GM19240 (cell line): Measurements from ENCODE around the gene ZBBX.

ENCODE experiments used
- DNase-seq: peaks from one replicate; pipeline ENCODE4 v3.0.0; 2011; ENCODE audit warnings: low spot score; ENCODE audit not compliant: insufficient read length

ZBBX gene

DNA sequence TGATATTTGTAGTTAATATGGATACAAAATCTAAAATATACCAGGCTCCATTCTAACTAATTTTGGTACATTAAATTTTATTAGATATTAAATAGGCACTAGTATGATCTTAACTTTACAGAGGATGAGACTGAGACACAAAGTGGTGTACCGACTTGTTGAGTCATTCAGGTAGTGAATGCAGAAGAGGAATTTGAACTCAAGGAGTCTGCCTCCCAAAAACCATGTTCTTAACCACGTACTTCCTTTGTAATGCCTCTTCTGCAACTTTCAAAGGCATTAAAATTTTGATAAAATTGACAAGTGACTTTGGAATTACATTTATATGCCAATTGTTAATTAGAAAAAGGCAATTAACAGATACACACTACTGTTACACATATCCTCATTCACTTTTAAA is 61.8 kb downstream of the ZBBX start:
- no peak for DNase-seq

DNA sequence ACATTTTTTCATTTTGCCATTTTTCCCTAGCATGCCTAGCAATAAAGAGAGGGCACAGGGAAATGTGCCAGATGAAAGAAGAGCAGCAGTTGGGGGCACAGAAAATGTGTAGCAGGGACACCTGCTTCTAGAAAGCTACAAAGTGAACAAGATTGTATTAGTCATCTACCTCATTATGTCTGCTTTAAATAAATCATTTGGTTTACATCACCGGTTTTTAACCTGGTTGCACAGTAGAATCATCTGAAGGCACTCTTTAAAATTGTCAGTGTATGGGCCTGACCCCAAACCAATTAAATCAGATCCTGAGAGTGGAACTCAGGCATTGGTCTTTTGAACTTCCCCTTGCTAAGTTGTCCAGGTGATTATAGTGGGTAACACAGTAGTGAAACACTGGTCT is 73.8 kb downstream of the ZBBX start:
- no peak for DNase-seq

- no peak for DNase-seq
These were observed 74.7 kb downstream of the ZBBX start for GRCh38 chr3:167305340-167305890.

DNA sequence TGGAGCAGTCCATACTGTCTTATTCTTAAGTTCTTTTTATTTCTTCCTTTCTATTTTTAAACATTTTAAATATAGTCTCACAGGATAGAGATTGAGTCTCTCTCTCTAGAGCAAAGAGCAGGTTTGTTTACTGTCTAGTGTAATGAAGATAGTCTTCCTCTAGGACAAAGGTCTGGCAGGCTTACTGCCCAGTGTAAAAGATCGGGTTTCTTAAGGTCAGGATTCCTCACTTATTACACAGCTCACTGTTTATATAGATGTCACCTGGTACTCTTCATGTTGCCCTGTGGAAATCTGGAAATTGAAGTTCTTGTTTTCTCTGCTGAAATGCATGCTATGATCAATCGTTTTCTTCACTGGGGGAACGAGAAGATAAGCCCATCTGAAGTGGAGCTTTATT is 76.0 kb downstream of the ZBBX start:
- DNase-seq: no peak

- DNase-seq: no peak
These were observed 77.4 kb downstream of the ZBBX start for GRCh38 chr3:167302678-167303077.

- DNase-seq: no peak
These were observed 79.9 kb downstream of the ZBBX start for GRCh38 chr3:167300207-167300606.

GRCh38 chr3:167289435-167289834 is 90.7 kb downstream of the ZBBX start:
- DNase-seq: no peak

DNA sequence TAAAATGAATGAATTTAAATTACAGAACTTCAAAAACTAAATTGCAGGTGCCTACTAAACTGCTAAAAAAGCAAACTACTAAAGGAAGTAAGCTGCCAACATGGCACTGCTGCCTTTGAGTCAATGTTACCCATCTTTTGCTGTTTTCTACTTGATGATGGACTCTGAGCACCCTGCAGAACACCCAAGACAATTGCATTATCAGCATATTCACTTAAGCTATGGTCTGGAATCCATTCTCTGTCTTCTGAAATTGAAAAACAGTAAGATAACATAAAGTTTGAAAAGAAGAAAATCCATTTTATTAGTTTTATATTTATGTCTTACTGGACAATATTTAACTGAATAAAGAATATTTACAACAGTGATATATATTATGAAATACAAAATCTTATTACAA is 91.4 kb downstream of the ZBBX start:
- no peak for DNase-seq

DNA sequence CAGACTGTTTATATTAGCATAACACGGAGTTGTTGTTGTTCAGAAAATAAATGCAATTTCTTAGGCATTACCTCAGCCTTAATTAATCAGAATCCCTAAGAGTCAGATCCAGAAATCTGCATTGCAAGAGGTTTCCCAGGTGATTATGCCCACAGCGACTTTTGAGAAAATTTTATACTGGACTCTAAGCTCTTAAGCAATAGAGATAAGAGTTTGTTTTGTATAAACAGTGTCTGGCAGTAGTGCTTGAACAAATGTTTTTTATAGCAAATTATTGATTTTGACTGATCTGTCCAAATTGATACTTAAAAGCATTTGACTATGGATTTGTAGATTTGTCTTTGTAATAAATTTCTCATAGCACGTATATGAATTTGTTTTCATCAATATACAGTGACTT is 92.8 kb downstream of the ZBBX start:
- DNase-seq: no peak

GRCh38 chr3:167274141-167274874 is 105.8 kb downstream of the ZBBX start:
- no peak for DNase-seq

GRCh38 chr3:167253037-167253436 is 127.1 kb downstream of the ZBBX start:
- DNase-seq: no peak

- no peak for DNase-seq
These were observed 128.4 kb downstream of the ZBBX start for GRCh38 chr3:167251678-167252077.

- DNase-seq: no peak
These were observed 133.8 kb downstream of the ZBBX start for GRCh38 chr3:167246252-167246651.

DNA sequence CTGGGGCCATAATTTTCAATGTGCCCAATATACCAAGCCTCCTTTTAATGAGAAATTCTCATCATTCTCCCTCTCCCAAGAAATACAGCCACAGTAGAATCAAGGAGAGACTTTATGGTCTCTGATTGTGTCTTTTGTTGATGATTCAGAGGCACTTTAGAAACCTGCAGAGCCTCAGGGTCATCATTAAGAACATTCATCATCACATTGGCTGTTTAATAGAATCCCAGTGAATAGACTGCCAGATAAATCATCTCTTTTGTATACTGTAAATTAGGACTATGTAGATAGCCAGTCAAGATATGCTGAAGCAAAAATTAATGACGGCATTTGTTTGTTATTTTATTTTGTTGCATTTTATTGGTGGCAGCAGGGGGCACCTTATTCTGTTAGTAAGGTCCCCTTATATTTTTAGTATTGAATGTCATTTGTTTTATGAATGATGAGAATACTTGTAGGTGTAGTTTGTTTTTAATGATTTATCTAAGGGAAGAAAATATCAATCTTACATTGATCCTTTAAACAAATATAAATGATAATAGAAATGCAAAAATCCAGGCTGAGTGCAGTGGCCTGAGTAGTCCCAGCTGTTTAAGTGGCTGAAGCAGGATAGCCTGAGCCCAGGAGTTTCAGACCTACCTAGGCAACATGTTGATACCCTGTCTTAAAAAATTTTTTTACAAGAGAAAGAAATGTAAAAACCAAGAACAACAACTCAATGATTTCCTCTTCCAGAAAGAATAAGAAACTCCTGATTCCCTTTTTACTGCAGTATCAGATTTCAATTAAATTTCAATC is 138.8 kb downstream of the ZBBX start:
- DNase-seq: no peak

DNA sequence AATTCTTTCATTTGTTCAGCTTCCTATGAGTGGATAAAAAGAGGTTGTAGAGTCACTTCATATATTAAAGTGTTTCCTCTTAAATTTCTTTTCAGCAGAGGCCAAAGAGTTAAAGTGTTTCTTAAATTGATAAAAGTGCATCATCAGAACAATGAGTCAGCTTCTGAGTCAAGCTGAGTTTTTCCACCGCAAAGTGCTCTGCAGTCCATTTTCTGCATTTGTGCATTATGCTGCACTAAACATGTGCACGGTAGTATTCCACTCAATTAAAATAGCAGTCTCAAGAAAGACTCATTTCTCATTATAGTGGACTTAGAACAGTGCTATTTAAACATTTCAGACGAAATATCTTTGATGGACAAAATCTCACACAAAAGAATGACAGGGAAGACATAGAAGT is 152.0 kb downstream of the ZBBX start:
- DNase-seq: no peak

GRCh38 chr3:167225821-167226220 is 154.3 kb downstream of the ZBBX start:
- no peak for DNase-seq

GRCh38 chr3:167209011-167209410 is 171.1 kb downstream of the ZBBX start:
- DNase-seq: no peak

GRCh38 chr3:167203062-167203461 is 177.0 kb downstream of the ZBBX start:
- no peak for DNase-seq

DNA sequence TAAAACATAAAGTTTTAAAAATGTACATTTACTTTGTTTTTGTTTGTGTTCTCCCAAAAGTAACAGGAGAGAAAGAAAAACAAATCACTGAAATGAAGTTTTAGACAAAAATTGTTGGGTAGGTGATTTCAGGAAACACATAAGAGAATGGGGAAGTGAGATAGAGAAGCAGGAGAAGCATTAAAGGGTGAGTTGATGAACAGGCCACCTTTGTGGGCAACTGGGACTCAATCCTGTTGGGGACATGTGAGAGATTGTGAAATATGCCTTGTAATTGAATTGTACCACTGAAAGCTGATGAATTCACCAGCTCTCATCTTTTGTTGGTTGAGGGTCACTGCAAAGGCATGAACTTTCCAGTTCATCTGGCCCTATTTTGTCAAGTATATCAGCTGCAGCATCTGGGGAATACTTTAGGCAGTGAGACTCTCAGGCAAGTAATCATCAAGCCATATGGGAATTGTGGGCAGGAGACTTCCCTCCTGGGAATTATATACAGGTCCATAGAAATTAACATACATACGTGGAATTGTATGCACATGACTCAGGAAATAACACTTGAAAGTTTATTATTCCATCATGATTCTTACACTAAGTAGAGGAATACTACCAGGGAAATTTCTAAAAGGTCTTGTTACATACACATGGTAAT is 181.0 kb downstream of the ZBBX start:
- DNase-seq: no peak
